Measurements from ENCODE around the gene PCDHB5.

- TF ChIP-seq CTCF (conservative IDR thresholded peaks at IDR 0.05) (no peak), ZFX (IDR thresholded peaks at IDR 0.05) (no peak)
These were observed 39.8 kb upstream of the PCDHB5 start for GRCh38 chr5:141095263-141095641.
